ENCODE data around the gene MGMT. TPM values are rescaled to one million over a fixed set of nuclear protein-coding genes. Genes with fewer than 3 reads are reported as not detected.

Gene MGMT
- total and polyA plus RNA-seq, 5 donors from 2014 or later, result 18.7 to 48.0 (median 35.2) TPM

DNA sequence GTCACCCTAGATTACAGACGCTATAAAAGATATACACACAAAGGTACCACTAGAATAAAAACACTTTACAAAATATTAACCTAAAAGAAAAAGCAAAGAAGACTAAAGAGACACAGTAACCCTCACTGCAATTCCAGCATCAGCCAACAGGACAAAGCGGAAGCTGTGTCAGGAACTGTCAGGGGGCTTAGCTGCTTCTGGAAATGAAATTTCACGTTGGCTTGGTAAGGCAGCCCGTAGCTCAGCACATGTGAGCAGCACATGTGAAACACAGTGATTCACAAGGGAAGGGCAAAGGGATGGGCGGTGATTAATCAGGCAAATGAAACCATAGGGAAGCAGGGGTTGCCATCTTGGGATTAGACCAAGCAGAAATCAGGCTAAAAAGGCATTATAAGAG, 195.4 kb downstream of the MGMT start:
- no peak for DNase-seq
- Histone ChIP-seq H3K27me3 (ENCODE audit: control insufficient read depth, insufficient read depth, low read length) (no peaks in the 10 kb centered on the region), H3K36me3 (ENCODE audit: control insufficient read depth, insufficient read depth, low read length) (no peaks in the 10 kb centered on the region), H3K4me1 (ENCODE audit: control insufficient read depth, insufficient read depth, low read length, poor library complexity, severe bottlenecking) (no peaks in the 10 kb centered on the region), H3K27ac (ENCODE audit: insufficient read depth, low read length, poor library complexity, severe bottlenecking) (no peak overlapping the region), H3K4me3 (ENCODE audit: low read depth, low read length) (no peak overlapping the region), H3K9me3 (ENCODE audit: control insufficient read depth in 2 of 2, low read length in 2 of 2) (no peaks in the 10 kb centered on the region)
- no peaks in the 10 kb centered on the region for H3K27me3 Mint-ChIP-seq
- peaks cover 2 to 25% (median 5%) of the 10 kb centered on the region in 7 donors for H3K9me3 Mint-ChIP-seq
- H3K36me3 Mint-ChIP-seq, result peaks cover 24% of the 10 kb centered on the region
- no peak overlapping the region for H3K4me3 Mint-ChIP-seq
- no peak for ATAC-seq (ENCODE audit: low read depth in 2 of 2)
- H3K4me1 Mint-ChIP-seq, result peaks cover 0 to 9% (median 3%) of the 10 kb centered on the region in 4 donors
- H3K27ac Mint-ChIP-seq, result no peak overlapping the region

DNA sequence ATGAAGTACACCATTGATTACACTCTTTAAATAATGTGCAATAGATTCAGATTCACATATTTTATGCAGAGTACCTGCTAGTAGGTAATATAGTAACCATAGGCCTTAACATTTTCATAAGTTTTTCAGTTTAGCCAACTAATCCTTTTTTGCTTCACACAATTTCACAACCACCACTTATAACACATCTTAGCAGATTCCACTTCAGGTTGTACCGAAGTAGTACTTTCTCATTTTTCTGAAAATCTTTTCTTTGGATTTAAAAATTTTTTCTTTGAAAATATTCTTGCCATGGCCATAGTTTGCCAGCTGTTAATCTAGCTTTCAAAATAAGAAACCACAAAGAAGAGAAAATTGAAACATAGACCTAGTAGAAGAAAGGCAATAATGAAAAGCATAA, 203.1 kb downstream of the MGMT start:
- Histone ChIP-seq H3K27ac (ENCODE audit: insufficient read depth, low read length, poor library complexity, severe bottlenecking) (no peak overlapping the region), H3K9me3 (ENCODE audit: control insufficient read depth in 2 of 2, low read length in 2 of 2) (peaks cover 0 to 7% of the 10 kb centered on the region in 2 experiments), H3K27me3 (ENCODE audit: control insufficient read depth, insufficient read depth, low read length) (no peaks in the 10 kb centered on the region), H3K36me3 (ENCODE audit: control insufficient read depth, insufficient read depth, low read length) (no peaks in the 10 kb centered on the region), H3K4me3 (ENCODE audit: low read depth, low read length) (no peak overlapping the region), H3K4me1 (ENCODE audit: control insufficient read depth, insufficient read depth, low read length, poor library complexity, severe bottlenecking) (no peaks in the 10 kb centered on the region)
- no peak for ATAC-seq (ENCODE audit: low read depth in 2 of 2)
- no peak overlapping the region for H3K4me3 Mint-ChIP-seq
- no peak overlapping the region for H3K27ac Mint-ChIP-seq
- peaks cover 0 to 11% (median 9%) of the 10 kb centered on the region in 4 donors for H3K4me1 Mint-ChIP-seq
- H3K27me3 Mint-ChIP-seq, result no peaks in the 10 kb centered on the region
- DNase-seq, result no peak
- H3K36me3 Mint-ChIP-seq, result peaks cover 28% of the 10 kb centered on the region
- H3K9me3 Mint-ChIP-seq, result peaks cover 1 to 14% (median 4%) of the 10 kb centered on the region in 7 donors

DNA sequence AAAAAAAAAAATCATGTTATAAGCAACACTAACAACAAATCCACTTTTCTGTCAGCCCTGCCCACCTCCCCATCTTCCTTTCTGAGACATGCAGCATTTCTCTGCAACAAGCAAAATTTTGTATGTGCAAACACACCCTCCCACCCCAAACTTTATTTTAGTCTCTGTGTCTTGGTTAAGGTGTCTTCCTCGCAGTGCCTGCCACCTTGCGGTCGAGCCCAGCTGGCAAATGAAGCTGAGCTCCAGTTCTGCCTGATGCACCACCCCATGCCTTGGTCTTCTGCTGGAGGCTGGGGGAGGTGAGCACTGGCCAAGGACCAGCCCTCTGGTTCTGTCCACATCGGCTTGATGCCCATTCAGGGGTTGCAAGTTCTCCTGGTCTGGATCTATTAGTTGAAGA, 206.3 kb downstream of the MGMT start:
- Mint-ChIP-seq H3K36me3 (peaks cover 27% of the 10 kb centered on the region), H3K27ac (no peak overlapping the region), H3K27me3 (no peaks in the 10 kb centered on the region), H3K4me1 (peaks cover 0 to 14% (median 11%) of the 10 kb centered on the region in 4 donors), H3K4me3 (no peak overlapping the region), H3K9me3 (peaks cover 0 to 6% (median 1%) of the 10 kb centered on the region in 7 donors)
- Histone ChIP-seq H3K4me1 (ENCODE audit: control insufficient read depth, insufficient read depth, low read length, poor library complexity, severe bottlenecking) (no peaks in the 10 kb centered on the region), H3K36me3 (ENCODE audit: control insufficient read depth, insufficient read depth, low read length) (no peaks in the 10 kb centered on the region), H3K27me3 (ENCODE audit: control insufficient read depth, insufficient read depth, low read length) (no peaks in the 10 kb centered on the region), H3K4me3 (ENCODE audit: low read depth, low read length) (no peak overlapping the region), H3K9me3 (ENCODE audit: control insufficient read depth in 2 of 2, low read length in 2 of 2) (peaks cover 0 to 7% of the 10 kb centered on the region in 2 experiments), H3K27ac (ENCODE audit: insufficient read depth, low read length, poor library complexity, severe bottlenecking) (no peak overlapping the region)
- DNase-seq (no peak), ATAC-seq (ENCODE audit: low read depth in 2 of 2) (no peak)

DNA sequence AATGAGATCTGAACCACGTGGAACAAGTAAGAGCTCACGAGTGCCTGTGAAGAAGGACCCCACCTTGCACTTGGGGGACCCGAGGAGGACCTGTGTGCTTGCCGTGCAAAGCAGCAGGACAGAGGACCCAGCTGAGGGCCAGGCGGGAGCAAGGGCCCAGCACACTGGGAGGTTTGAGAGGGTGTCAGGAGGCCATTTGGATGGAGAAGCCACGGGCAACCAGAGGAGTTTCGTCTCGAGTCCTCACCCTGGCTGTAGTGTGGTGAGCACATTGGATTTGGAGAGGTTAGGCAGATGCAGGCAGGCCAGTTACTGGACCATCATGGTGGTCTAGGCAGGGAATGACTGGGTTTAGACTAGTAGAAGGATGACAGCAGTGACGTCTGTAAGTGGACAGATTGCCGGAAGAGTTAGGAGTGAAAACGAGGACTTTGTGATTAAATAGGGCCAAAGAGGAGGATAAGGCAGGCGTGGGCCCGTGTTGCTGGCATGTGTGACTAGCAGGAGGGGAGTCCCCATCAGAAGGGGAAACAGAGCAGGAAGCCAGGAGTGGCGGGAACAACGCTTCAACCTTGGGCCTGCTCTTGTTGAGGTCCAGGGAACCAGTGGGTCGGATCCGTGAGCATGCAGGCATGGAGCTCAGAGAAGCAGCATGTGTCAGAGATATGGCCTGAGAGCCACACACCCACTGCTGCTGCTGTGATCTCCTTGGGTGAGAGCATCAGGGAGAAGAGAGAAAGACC, 208.2 kb downstream of the MGMT start:
- Mint-ChIP-seq H3K27me3 (no peaks in the 10 kb centered on the region), H3K4me3 (no peak overlapping the region), H3K36me3 (peaks cover 33% of the 10 kb centered on the region), H3K4me1 (peaks cover 0 to 14% (median 11%) of the 10 kb centered on the region in 4 donors), H3K9me3 (peaks cover 0 to 4% (median 2%) of the 10 kb centered on the region in 7 donors), H3K27ac (peak overlapping the region in 1 of 3 donors; percentile 18)
- Histone ChIP-seq H3K36me3 (ENCODE audit: control insufficient read depth, insufficient read depth, low read length) (no peaks in the 10 kb centered on the region), H3K9me3 (ENCODE audit: control insufficient read depth in 2 of 2, low read length in 2 of 2) (peaks cover 0 to 5% of the 10 kb centered on the region in 2 experiments), H3K4me1 (ENCODE audit: control insufficient read depth, insufficient read depth, low read length, poor library complexity, severe bottlenecking) (no peaks in the 10 kb centered on the region), H3K27me3 (ENCODE audit: control insufficient read depth, insufficient read depth, low read length) (no peaks in the 10 kb centered on the region), H3K4me3 (ENCODE audit: low read depth, low read length) (no peak overlapping the region), H3K27ac (ENCODE audit: insufficient read depth, low read length, poor library complexity, severe bottlenecking) (no peak overlapping the region)
- DNase-seq (no peak), ATAC-seq (ENCODE audit: low read depth in 2 of 2) (no peak)

DNA sequence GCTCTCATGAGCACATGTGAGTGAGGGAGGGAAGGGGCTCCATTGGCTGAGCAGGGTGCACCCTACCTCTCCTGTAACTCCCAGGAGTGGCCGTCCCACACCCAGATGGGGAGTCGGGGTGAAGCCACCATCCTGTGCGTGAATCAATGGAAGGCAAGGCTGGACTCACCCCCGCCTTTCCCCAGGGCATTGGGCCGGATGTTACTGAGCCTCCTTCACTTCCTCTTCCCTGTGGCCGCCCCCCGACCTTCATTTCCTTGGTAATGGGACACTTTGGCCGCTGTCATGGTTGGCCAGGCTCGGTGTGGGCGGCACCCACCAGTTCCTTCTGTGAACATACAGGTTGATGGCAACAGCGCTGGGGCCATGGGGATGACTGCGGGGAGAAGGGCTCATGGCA, 209.0 kb downstream of the MGMT start:
- ATAC-seq (ENCODE audit: low read depth in 2 of 2) (no peak), DNase-seq (no peak)
- H3K4me1 ChIP-seq (ENCODE audit: control insufficient read depth, insufficient read depth, low read length, poor library complexity, severe bottlenecking), result no peaks in the 10 kb centered on the region
- H3K9me3 ChIP-seq (ENCODE audit: control insufficient read depth in 2 of 2, low read length in 2 of 2), result peaks cover 0 to under 1% of the 10 kb centered on the region in 2 experiments
- no peak overlapping the region for H3K27ac Mint-ChIP-seq
- H3K4me3 ChIP-seq (ENCODE audit: low read depth, low read length), result no peak overlapping the region
- no peak overlapping the region for H3K4me3 Mint-ChIP-seq
- peaks cover 0 to 4% (median 2%) of the 10 kb centered on the region in 7 donors for H3K9me3 Mint-ChIP-seq
- H3K27ac ChIP-seq (ENCODE audit: insufficient read depth, low read length, poor library complexity, severe bottlenecking), result no peak overlapping the region
- H3K36me3 ChIP-seq (ENCODE audit: control insufficient read depth, insufficient read depth, low read length), result no peaks in the 10 kb centered on the region
- peaks cover 0 to 14% (median 11%) of the 10 kb centered on the region in 4 donors for H3K4me1 Mint-ChIP-seq
- H3K36me3 Mint-ChIP-seq, result peaks cover 33% of the 10 kb centered on the region
- H3K27me3 ChIP-seq (ENCODE audit: control insufficient read depth, insufficient read depth, low read length), result no peaks in the 10 kb centered on the region
- H3K27me3 Mint-ChIP-seq, result no peaks in the 10 kb centered on the region

DNA sequence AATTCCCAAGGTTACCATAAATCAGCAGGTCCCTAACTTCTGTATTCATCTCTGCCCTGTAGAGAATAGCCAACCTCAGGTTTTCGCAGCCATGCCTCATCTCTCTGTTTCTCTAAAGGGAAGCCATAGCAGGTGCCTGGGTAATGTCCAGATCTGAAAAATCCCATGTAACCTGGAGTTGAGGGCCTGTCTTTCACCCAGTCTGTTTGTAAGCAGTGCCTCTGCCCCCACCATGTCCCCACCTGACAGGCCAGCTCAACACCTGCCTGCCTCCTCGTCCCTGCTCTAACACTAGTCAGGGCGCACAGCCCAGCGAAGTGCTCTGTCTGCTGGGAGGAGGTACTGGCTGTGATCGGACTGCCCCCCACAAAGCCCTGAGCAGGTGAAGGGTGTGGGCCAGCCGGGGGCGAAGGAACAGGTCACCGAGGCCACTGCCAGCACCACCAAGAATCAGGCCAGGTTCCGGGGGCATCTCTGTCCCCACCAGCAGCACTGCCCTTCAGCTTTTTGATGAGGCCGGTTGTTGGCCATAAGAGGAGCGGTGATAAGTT, 210.4 kb downstream of the MGMT start:
- ATAC-seq (ENCODE audit: low read depth in 2 of 2), result no peak
- no peak for DNase-seq

DNA sequence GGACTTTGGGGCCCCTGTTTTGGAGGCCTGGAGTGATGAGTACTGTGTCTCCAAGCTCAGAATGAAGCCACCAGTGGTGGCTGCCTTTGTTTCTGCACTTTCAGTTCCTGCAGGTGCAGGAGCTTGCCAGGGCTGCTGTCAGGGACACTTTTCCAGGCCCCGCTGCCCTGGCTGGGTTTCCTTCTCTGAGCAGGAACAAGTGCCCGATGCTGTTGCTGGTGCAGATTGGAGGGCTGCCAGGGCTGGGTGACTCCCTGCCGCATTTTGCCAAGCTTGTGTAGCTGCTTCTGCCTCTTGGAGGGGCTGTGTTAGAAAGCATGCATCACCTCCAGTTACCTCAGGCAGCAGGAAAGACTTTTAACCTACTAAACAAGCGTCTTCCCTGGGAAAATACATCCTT, 211.1 kb downstream of the MGMT start:
- peaks cover 0 to 11% (median 6%) of the 10 kb centered on the region in 4 donors for H3K4me1 Mint-ChIP-seq
- no peaks in the 10 kb centered on the region for H3K27me3 ChIP-seq (ENCODE audit: control insufficient read depth, insufficient read depth, low read length)
- DNase-seq, result no peak
- no peak overlapping the region for H3K4me3 Mint-ChIP-seq
- no peak overlapping the region for H3K27ac Mint-ChIP-seq
- H3K9me3 Mint-ChIP-seq, result peaks cover 0 to 2% (median 0%) of the 10 kb centered on the region in 7 donors
- peaks cover 22% of the 10 kb centered on the region for H3K36me3 Mint-ChIP-seq
- no peaks in the 10 kb centered on the region for H3K36me3 ChIP-seq (ENCODE audit: control insufficient read depth, insufficient read depth, low read length)
- H3K4me3 ChIP-seq (ENCODE audit: low read depth, low read length), result no peak overlapping the region
- H3K9me3 ChIP-seq (ENCODE audit: control insufficient read depth in 2 of 2, low read length in 2 of 2), result no peaks in the 10 kb centered on the region
- no peaks in the 10 kb centered on the region for H3K4me1 ChIP-seq (ENCODE audit: control insufficient read depth, insufficient read depth, low read length, poor library complexity, severe bottlenecking)
- no peak for ATAC-seq (ENCODE audit: low read depth in 2 of 2)
- no peaks in the 10 kb centered on the region for H3K27me3 Mint-ChIP-seq
- H3K27ac ChIP-seq (ENCODE audit: insufficient read depth, low read length, poor library complexity, severe bottlenecking), result no peak overlapping the region

More for the DNA sequence above, 210.4 kb downstream of the MGMT start:
- Histone ChIP-seq H3K27me3 (ENCODE audit: control insufficient read depth, insufficient read depth, low read length) (no peaks in the 10 kb centered on the region), H3K9me3 (ENCODE audit: control insufficient read depth in 2 of 2, low read length in 2 of 2) (no peaks in the 10 kb centered on the region), H3K27ac (ENCODE audit: insufficient read depth, low read length, poor library complexity, severe bottlenecking) (no peak overlapping the region), H3K4me1 (ENCODE audit: control insufficient read depth, insufficient read depth, low read length, poor library complexity, severe bottlenecking) (no peaks in the 10 kb centered on the region), H3K4me3 (ENCODE audit: low read depth, low read length) (no peak overlapping the region), H3K36me3 (ENCODE audit: control insufficient read depth, insufficient read depth, low read length) (no peaks in the 10 kb centered on the region)
- Mint-ChIP-seq H3K4me3 (no peak overlapping the region), H3K4me1 (peaks cover 0 to 11% (median 9%) of the 10 kb centered on the region in 4 donors), H3K27ac (no peak overlapping the region), H3K36me3 (peaks cover 26% of the 10 kb centered on the region), H3K9me3 (peaks cover 0 to 3% (median 0%) of the 10 kb centered on the region in 7 donors), H3K27me3 (no peaks in the 10 kb centered on the region)
